ES-I3 (cell line): ENCODE results near the gene C19orf81.
"Not testable (repeated sequence)": the region's sequence is repeated elsewhere in the genome, so short reads cannot be mapped to it uniquely, and the experiment has no call there.

Experiments
- H3K36me3 ChIP-seq: 2 replicates; pipeline ENCODE4 v1.6.1; 2013; ENCODE audit warnings: mild to moderate bottlenecking, low read length, control low read depth, moderate library complexity; ENCODE audit not compliant: insufficient read depth
- H3K4me1 ChIP-seq: 2 replicates; pipeline ENCODE4 v1.6.1; 2013; ENCODE audit warnings: mild to moderate bottlenecking, control low read depth, low read length; ENCODE audit not compliant: insufficient read depth
- H3K9ac ChIP-seq: 2 replicates; pipeline ENCODE4 v1.6.1; 2013; ENCODE audit warnings: low read depth, mild to moderate bottlenecking, low read length, moderate library complexity
- H3K9me3 ChIP-seq: 2 replicates; pipeline ENCODE4 v1.6.1; 2013; ENCODE audit warnings: mild to moderate bottlenecking, low read length, moderate library complexity; ENCODE audit not compliant: control insufficient read depth, insufficient read depth

The C19orf81 gene

GRCh38 chr19:50649433-50650391 is at the start of gene C19orf81:
Gene C19orf81, plus strand, starts transcription at chr19:50649445. Its CDS starts 0 bp downstream, at chr19:50649445.
- Histone ChIP-seq H3K9ac (peak within 1 kb of the TSS; percentile 20; the same call in 1 of the 2 replicates), H3K36me3 (no peaks in the 10 kb centered on the region), H3K4me1 (no peaks in the 10 kb centered on the region; the same call in 1 of the 2 replicates), H3K9me3 (no peaks in the 10 kb centered on the region)

DNA sequence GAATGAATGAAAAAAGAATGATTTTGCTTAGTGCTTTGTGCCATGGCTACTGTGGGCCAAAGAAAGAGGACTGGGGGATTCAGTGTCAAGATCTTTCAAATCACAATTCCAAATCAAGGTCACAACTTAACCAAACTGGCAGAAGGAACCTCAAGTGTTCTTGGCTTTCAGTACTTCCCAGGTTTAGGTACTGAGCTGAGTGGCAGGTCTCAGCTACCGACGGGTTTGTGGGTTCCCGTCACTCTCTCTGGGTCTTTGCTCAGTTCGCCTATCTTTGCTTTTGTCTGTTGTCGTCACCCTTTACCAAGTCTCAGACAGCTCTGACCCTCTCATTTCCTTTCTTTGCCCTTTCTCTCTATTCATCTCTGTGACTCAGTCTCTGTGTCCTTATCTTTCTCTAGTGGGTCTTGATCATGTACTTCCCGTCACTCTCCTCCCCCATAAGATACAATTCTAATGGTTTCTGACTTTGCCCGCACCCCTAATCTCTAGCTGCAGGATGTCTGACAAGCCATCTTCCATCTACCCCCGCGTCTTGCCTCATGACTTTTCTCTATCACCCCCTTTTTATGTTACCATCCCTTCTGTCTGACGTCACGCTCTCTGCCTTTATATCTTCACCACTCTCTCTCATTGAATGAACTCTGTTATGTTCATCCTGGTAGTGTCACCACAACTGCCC is 47.7 kb upstream of the C19orf81 start:
- Histone ChIP-seq H3K36me3 (no peaks in the 10 kb centered on the region), H3K9ac (no peak overlapping the region), H3K4me1 (no peaks in the 10 kb centered on the region), H3K9me3 (peaks cover 3% of the 10 kb centered on the region)

GRCh38 chr19:50602089-50602422 is 47.2 kb upstream of the C19orf81 start:
- H3K36me3 ChIP-seq: no peaks in the 10 kb centered on the region
- no peak overlapping the region for H3K9ac ChIP-seq
- no peaks in the 10 kb centered on the region for H3K4me1 ChIP-seq
- peaks cover 8% of the 10 kb centered on the region for H3K9me3 ChIP-seq

DNA sequence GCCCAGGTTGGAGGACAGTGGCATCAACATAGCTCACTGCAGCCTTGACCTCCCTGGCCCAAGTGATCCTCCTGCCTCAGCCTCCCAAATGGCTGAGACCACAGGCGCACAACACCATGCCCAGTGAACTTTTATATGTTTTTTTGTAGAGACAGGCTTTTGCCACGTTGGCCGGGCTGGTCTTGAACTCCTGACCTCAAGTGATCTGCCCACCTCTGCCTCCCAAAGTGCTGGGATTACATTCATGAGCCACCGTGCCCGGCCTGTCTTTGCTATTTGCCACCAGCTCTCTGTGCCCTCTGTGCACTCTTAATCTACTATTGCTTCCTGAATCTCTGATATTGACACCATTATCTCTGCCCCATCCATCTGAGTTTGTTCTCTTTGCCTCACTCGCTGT is 46.7 kb upstream of the C19orf81 start:
- no peaks in the 10 kb centered on the region for H3K36me3 ChIP-seq
- H3K4me1 ChIP-seq: no peaks in the 10 kb centered on the region
- H3K9me3 ChIP-seq: peaks cover 10% of the 10 kb centered on the region
- H3K9ac ChIP-seq: no peak overlapping the region

- H3K9ac ChIP-seq: no peak overlapping the region
- no peaks in the 10 kb centered on the region for H3K36me3 ChIP-seq
- peaks cover 10% of the 10 kb centered on the region for H3K9me3 ChIP-seq
- no peaks in the 10 kb centered on the region for H3K4me1 ChIP-seq
These were observed 46.3 kb upstream of the C19orf81 start for GRCh38 chr19:50602935-50603334.

DNA sequence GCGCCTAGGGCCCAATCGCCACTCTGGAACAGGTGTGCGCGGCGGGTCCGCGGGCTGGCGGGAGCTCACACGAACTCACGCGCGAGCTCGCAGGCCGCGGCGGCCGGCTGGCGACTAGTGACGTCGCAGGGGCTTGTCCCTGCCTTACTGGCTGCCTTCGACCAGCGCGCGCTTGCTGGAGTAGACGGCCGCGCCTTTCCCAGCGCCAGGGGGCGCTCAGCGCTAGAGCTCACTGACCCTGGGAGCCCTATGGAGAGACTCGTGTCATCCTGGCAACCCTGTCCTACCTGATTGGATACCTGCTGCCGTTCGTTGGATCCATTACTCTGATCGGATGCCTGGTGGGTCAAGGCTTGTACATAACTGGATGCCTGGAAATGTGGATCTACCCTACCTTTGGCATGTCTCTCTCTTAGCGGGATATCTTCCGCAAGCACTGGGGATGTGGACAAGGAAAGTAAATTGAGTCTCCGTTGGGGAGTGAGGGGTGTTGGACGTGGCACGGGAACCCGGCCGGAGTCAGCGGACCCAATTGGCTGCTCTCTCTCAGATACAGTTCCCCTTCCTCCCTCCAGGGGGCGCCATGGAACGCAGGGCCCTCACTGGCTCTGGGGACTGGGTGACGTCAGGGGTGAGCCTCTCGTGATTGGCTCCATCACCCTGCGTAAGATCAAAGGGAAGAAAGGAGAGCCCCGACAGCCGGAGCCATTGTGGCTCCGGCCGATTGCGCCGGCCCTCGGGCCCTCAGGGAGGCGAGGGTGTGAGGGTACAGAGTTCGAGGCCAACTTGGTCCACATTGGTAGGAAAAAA is 44.8 kb upstream of the C19orf81 start:
- H3K36me3 ChIP-seq, H3K4me1 ChIP-seq, H3K9ac ChIP-seq: not testable (repeated sequence)
- peaks cover 10% of the 10 kb centered on the region for H3K9me3 ChIP-seq

- not testable (repeated sequence) for H3K4me1 ChIP-seq
- H3K9ac ChIP-seq: peak overlapping the region; percentile 13; the same call in 1 of the 2 replicates
- H3K9me3 ChIP-seq: peaks cover 10% of the 10 kb centered on the region
These were observed 43.0 kb upstream of the C19orf81 start for GRCh38 chr19:50606059-50606836.

GRCh38 chr19:50607388-50607787 is 41.9 kb upstream of the C19orf81 start:
- H3K4me1 ChIP-seq: no peaks in the 10 kb centered on the region
- peaks cover 10% of the 10 kb centered on the region for H3K9me3 ChIP-seq
- H3K36me3 ChIP-seq: no peaks in the 10 kb centered on the region
- H3K9ac ChIP-seq: peak overlapping the region; percentile 49

More at GRCh38 chr19:50606059-50606836, 43.0 kb upstream of the C19orf81 start:
- H3K36me3 ChIP-seq: not testable (repeated sequence)

DNA sequence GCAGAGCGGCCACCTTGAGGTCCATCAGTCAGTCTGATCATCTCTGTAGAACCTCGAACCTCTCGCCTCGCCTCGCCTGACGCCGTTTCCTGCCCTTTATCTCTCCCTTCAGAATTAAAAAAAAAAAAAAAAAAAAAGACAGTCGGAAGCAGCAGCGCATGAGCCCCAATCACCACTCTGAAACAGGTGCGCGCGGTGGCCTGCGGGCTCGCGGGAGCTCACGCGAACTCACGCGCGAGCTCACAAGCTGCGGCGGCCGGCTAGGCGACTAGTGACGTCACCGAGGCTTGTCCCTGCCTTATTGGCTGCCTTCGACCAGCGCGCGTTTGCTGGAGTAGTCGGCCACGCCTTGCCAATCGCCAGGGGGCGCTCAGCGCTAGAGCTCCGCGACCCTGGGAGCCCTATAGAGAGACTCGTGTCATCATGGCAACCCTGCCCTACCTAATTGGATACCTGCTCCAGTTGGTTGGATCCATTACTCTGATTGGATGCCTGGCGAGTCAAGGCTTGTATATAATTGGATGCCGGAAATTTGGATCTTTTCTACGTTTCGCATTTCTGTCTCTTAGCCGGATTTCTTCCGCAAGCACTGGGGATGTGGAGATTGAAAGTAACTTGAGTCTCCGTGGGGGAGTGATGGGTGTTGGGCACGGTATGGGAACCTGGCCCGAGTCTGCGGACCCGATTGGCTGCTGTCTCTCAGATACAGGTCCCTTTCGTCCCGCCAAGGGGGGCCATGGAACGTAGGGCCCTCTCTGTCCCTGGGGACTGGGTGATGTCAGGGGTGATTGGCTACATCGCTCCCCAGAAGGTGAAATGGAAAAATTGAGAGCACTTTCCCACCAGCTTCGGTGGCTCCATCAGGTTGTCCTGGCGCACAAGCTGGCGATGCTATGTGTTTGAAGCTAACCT is 41.1 kb upstream of the C19orf81 start:
- Histone ChIP-seq H3K4me1 (no peaks in the 10 kb centered on the region), H3K9ac (peak overlapping the region; percentile 49), H3K9me3 (peaks cover 10% of the 10 kb centered on the region), H3K36me3 (no peaks in the 10 kb centered on the region)

DNA sequence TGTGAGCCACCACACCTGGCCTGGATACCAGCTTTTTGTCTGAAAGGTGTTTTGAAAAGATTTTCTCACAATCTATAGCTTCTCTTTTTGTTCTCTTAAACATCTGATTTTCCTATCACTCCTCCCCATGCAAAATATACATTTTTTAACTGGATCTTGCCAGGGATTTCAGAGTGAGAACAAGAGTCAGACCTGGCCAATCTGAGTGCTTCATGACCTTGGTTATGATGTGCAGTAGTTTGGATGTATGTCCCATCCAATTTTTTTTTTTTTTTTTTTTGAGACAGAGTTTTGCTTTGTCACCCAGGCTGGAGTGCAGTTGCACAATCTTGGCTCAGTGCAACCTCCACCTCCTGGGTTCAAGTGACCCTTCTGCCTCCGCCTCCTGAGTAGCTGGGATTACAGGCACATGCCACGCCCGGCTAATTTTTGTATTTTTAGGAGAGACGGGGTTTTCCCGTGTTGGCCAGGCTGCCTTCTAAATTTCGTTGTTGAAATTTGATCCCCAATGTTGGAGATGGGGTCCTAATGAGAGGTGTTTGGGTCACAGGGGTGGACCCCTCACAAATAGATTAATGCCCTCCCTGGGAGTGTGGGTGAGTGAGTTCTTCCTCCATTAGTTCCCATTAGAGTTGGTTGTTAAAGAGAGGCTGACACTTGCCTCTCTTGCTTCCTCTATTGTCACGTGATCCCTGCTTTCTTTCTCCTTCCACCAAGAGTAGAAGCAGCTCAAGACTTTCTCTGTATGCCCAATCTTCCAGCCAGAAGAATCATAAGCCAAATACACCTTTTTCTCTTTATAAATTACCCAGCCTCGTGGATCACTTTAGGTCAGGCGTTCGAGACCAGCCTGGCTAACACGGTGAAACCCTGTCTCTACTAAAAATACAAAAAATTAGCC is 36.5 kb upstream of the C19orf81 start:
- not testable (repeated sequence) for H3K4me1 ChIP-seq, H3K9ac ChIP-seq, H3K36me3 ChIP-seq, H3K9me3 ChIP-seq

- not testable (repeated sequence) for H3K9me3 ChIP-seq
These were observed 30.9 kb upstream of the C19orf81 start for GRCh38 chr19:50618379-50618778.

GRCh38 chr19:50619184-50619583 is 30.1 kb upstream of the C19orf81 start:
- H3K36me3 ChIP-seq, H3K4me1 ChIP-seq, H3K9me3 ChIP-seq, H3K9ac ChIP-seq: not testable (repeated sequence)

More at GRCh38 chr19:50618379-50618778, 30.9 kb upstream of the C19orf81 start:
- H3K36me3 ChIP-seq, H3K9ac ChIP-seq, H3K4me1 ChIP-seq: not testable (repeated sequence)
